ENCODE results near the gene WFIKKN1.
A peak's percentile ranks its signal among the peaks of the same experiment; 100 is the strongest.

WFIKKN1 gene

DNA sequence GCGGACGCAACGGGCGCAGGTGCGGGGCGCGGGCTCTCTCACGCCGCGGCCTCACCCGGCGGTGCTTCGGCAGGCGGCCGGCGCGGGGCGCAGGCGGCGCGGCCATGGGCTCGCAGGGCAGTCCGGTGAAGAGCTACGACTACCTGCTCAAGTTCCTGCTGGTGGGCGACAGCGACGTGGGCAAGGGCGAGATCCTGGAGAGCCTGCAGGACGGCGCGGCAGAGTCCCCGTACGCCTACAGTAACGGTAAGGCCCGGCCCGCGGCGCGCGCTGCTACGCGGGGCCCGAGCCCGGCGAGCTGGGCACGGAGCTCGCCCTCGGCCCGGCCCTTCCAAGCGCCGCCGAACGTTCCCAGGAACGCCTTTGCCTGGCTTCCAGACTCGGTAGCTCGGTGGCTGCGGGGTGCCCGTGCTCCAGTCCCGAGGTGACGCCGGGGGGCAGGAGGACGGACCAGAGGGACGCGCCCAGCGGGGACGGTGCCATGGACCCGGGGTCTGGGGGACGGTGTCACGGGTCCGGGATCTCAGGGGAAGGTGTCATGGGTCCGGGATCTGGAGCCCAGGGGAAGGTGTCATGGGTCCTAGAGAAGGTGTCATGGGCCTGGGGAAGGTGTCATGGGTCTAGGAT lies 40.5 kb upstream of the WFIKKN1 start:
- DNase-seq (ENCODE audit: extremely low spot score): no peak
- POLR2A ChIA-PET: interaction anchor here (0.8 kb wide), 1 partner anchor 10 kb away, joined by 4 read pairs; no protein-coding TSS in a partner anchor
- CTCF ChIA-PET: no interaction called here
- no peak for TF ChIP-seq SUZ12 (IDR thresholded peaks at IDR 0.05)
- TF ChIP-seq NFRKB (IDR thresholded peaks at IDR 0.05): no peak
- no peak for TF ChIP-seq TARDBP (IDR thresholded peaks at IDR 0.05)
- no peak for TF ChIP-seq ELF4 (IDR thresholded peaks at IDR 0.05)
- TF ChIP-seq L3MBTL2 (conservative IDR thresholded peaks at IDR 0.05): no peak

DNA sequence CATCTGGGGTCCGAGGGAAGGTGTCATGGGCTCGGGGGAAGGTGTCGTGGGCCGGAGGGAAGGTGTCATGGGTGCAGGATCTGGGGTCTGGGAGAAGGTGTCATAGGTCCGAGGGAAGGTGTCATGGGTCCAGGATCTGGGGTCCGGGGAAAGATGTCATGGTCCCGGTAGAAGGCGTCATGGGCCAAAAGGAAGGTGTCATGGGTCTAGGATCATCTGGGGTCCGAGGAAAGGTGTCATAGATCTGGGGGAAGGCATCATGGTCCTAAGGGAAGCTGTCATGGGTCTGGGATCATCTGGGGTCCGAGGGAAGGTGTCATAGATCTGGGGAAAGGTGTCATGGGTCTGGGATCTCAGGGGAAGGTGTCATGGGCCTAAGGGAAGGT lies 40.0 kb upstream of the WFIKKN1 start:
- CTCF ChIA-PET: no interaction called here
- POLR2A ChIA-PET: interaction anchor here (0.8 kb wide), 1 partner anchor 10 kb away, joined by 4 read pairs; no protein-coding TSS in a partner anchor
- TF ChIP-seq HDGF (IDR thresholded peaks at IDR 0.05; ENCODE audit: borderline replicate concordance): no peak
- TF ChIP-seq FOXM1 (IDR thresholded peaks at IDR 0.05; ENCODE audit: borderline replicate concordance): no peak
- no peak for TF ChIP-seq TARDBP (IDR thresholded peaks at IDR 0.05)
- no peak for TF ChIP-seq FOXK2 (IDR thresholded peaks at IDR 0.05)
- TF ChIP-seq ELF4 (IDR thresholded peaks at IDR 0.05): no peak
- no peak for TF ChIP-seq CTBP1 (IDR thresholded peaks at IDR 0.05; ENCODE audit: borderline replicate concordance)
- no peak for TF ChIP-seq BHLHE40 (IDR thresholded peaks at IDR 0.05; ENCODE audit: borderline replicate concordance)
- TF ChIP-seq SUZ12 (IDR thresholded peaks at IDR 0.05): no peak
- TF ChIP-seq ARNT (IDR thresholded peaks at IDR 0.05): no peak
- TF ChIP-seq PKNOX1 (IDR thresholded peaks at IDR 0.05): no peak
- TF ChIP-seq FOXA1 (IDR thresholded peaks at IDR 0.05): no peak
- TF ChIP-seq NFRKB (IDR thresholded peaks at IDR 0.05): no peak
- TF ChIP-seq SP1 (IDR thresholded peaks at IDR 0.05): no peak
- no peak for TF ChIP-seq ZNF384 (IDR thresholded peaks at IDR 0.05)
- no peak for TF ChIP-seq L3MBTL2 (conservative IDR thresholded peaks at IDR 0.05)
- TF ChIP-seq LEF1 (IDR thresholded peaks at IDR 0.05; ENCODE audit: borderline replicate concordance): no peak
- no peak for DNase-seq (ENCODE audit: extremely low spot score)

- TF ChIP-seq FOXA1 (IDR thresholded peaks at IDR 0.05) (no peak), HDGF (IDR thresholded peaks at IDR 0.05; ENCODE audit: borderline replicate concordance) (no peak), BHLHE40 (IDR thresholded peaks at IDR 0.05; ENCODE audit: borderline replicate concordance) (no peak)
- DNase-seq (ENCODE audit: extremely low spot score): no peak
- ChIA-PET POLR2A (no interaction called here), CTCF (no interaction called here)
Observed at GRCh38 chr16:591231-591630, 39.6 kb upstream of the WFIKKN1 start.

DNA sequence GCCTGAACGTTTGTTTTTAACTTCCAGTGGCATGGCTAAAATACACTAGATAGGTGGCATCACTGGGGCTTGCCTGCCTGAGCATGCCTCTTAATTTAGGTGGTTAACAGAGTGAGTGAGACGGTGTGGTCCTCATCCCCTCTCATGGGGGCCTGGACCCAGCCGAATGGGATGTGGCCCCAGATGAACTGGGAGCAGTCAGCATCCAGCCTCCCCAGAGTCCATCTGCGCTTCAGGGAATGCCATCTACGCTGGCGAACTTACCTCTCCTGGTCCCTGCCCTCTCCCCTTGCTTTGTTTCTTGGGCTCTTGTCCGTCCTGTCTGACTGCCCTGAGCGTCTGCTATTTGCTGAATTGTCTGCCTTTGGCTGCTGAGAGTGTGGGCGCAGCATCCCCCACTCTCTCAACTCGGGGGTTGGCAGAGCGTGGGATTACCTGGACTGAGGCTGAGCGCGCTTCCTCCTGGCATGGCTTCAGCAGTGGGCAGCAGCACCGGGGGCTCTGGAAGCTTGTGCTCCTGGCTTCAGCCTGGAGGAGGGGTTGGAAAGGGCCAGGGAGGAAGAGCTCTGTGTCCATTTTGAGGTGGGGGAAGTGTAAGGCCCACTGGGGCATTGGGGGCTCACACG lies 38.8 kb upstream of the WFIKKN1 start:
- TF ChIP-seq FOXA1 (IDR thresholded peaks at IDR 0.05): no peak
- TF ChIP-seq TARDBP (IDR thresholded peaks at IDR 0.05): no peak
- TF ChIP-seq FOXK2 (IDR thresholded peaks at IDR 0.05): no peak
- no peak for TF ChIP-seq SP1 (IDR thresholded peaks at IDR 0.05)
- TF ChIP-seq SUZ12 (IDR thresholded peaks at IDR 0.05): no peak
- no peak for TF ChIP-seq BHLHE40 (IDR thresholded peaks at IDR 0.05; ENCODE audit: borderline replicate concordance)
- TF ChIP-seq LEF1 (IDR thresholded peaks at IDR 0.05; ENCODE audit: borderline replicate concordance): no peak
- no peak for TF ChIP-seq FOXM1 (IDR thresholded peaks at IDR 0.05; ENCODE audit: borderline replicate concordance)
- TF ChIP-seq L3MBTL2 (conservative IDR thresholded peaks at IDR 0.05): no peak
- no peak for TF ChIP-seq ZNF384 (IDR thresholded peaks at IDR 0.05)
- TF ChIP-seq NFRKB (IDR thresholded peaks at IDR 0.05): no peak
- TF ChIP-seq ELF4 (IDR thresholded peaks at IDR 0.05): no peak
- TF ChIP-seq CTBP1 (IDR thresholded peaks at IDR 0.05; ENCODE audit: borderline replicate concordance): no peak
- TF ChIP-seq PKNOX1 (IDR thresholded peaks at IDR 0.05): no peak
- no peak for TF ChIP-seq ARNT (IDR thresholded peaks at IDR 0.05)
- no peak for TF ChIP-seq HDGF (IDR thresholded peaks at IDR 0.05; ENCODE audit: borderline replicate concordance)
- CTCF ChIA-PET: interaction anchor here (1.1 kb wide), 1 partner anchor 9 kb away, joined by 3 read pairs; no protein-coding TSS in a partner anchor
- POLR2A ChIA-PET: no interaction called here
- no peak for DNase-seq (ENCODE audit: extremely low spot score)

GRCh38 chr16:592518-593306 lies 38.1 kb upstream of the WFIKKN1 start:
- no peak for TF ChIP-seq BHLHE40 (IDR thresholded peaks at IDR 0.05; ENCODE audit: borderline replicate concordance)
- peak; percentile 61; the same call in 1 of the 2 replicates for TF ChIP-seq L3MBTL2 (conservative IDR thresholded peaks at IDR 0.05)
- peak; percentile 34; the same call in 1 of the 2 replicates for TF ChIP-seq ARNT (IDR thresholded peaks at IDR 0.05)
- DNase-seq (ENCODE audit: extremely low spot score): peak; percentile 70
- POLR2A ChIA-PET: interaction anchor here (0.7 kb wide), 1 partner anchor 50 kb away, joined by 3 read pairs; no protein-coding TSS in a partner anchor
- CTCF ChIA-PET: interaction anchor here (1.1 kb wide), 1 partner anchor 8 kb away, joined by 3 read pairs; no protein-coding TSS in a partner anchor

GRCh38 chr16:593406-593805 lies 37.4 kb upstream of the WFIKKN1 start:
- no peak for DNase-seq (ENCODE audit: extremely low spot score)
- CTCF ChIA-PET: no interaction called here
- POLR2A ChIA-PET: interaction anchor here (0.7 kb wide), 1 partner anchor 49 kb away, joined by 3 read pairs; no protein-coding TSS in a partner anchor
- TF ChIP-seq ELF4 (IDR thresholded peaks at IDR 0.05) (no peak), FOXA1 (IDR thresholded peaks at IDR 0.05) (no peak), PKNOX1 (IDR thresholded peaks at IDR 0.05) (no peak), ARNT (IDR thresholded peaks at IDR 0.05) (no peak), CTBP1 (IDR thresholded peaks at IDR 0.05; ENCODE audit: borderline replicate concordance) (no peak), LEF1 (IDR thresholded peaks at IDR 0.05; ENCODE audit: borderline replicate concordance) (no peak), SUZ12 (IDR thresholded peaks at IDR 0.05) (no peak), ZNF384 (IDR thresholded peaks at IDR 0.05) (no peak), FOXK2 (IDR thresholded peaks at IDR 0.05) (no peak), SP1 (IDR thresholded peaks at IDR 0.05) (no peak), TARDBP (IDR thresholded peaks at IDR 0.05) (no peak), BHLHE40 (IDR thresholded peaks at IDR 0.05; ENCODE audit: borderline replicate concordance) (no peak), HDGF (IDR thresholded peaks at IDR 0.05; ENCODE audit: borderline replicate concordance) (no peak), NFRKB (IDR thresholded peaks at IDR 0.05) (no peak), L3MBTL2 (conservative IDR thresholded peaks at IDR 0.05) (no peak), FOXM1 (IDR thresholded peaks at IDR 0.05; ENCODE audit: borderline replicate concordance) (no peak)
